HCT116 (cell line): ENCODE measurements around the gene QKI. TPM values are rescaled to one million over a fixed set of nuclear protein-coding genes. Genes with fewer than 3 reads are reported as not detected.

Source experiments
- ATAC-seq: fragments of 200-7000 bp; cut with Tn5 transposase; 2 replicates; pipeline ENCODE4 v1.9.1; 2020; ENCODE audit warnings: mild to moderate bottlenecking, moderate library complexity
- BruUV-seq: library from RNA; stranded (reverse); fragments of 400-500 nt; replicated peaks from 2 replicates; lab custom pipeline; 2021; lab: Mats Ljungman, UMichigan
- CTCF ChIA-PET: fragments of 300-600 bp; sonication (Branson Sonifier 250); formaldehyde crosslinking; loops from one replicate; lab custom pipeline; 2021; ENCODE audit warnings: antibody characterized with exemption; lab: Charles Lee
- POLR2A ChIA-PET: fragments of 300-600, 350-600 bp; sonication (Branson Sonifier 250); formaldehyde crosslinking; loops from one replicate; lab custom pipeline; 2021; ENCODE audit warnings: antibody characterized with exemption; lab: Charles Lee
- RAD21 ChIA-PET, 2 experiments: fragments of 300-600 bp; sonication (Branson Sonifier 250); formaldehyde crosslinking; loops; one replicate each; lab custom pipeline; 2023; ENCODE audit warnings: low total read pairs in 2 of 2; ENCODE audit not compliant: uncharacterized antibody in 2 of 2, unreplicated experiment in 2 of 2, low non-redundant PET in 1 of 2; lab: Charles Lee
- DNase-seq: peaks from one replicate; pipeline ENCODE4 v3.0.0-alpha.2; 2010; ENCODE audit warnings: low read depth, low spot score
- H2AFZ ChIP-seq: fragments of 200-600 bp; shearing (Covaris generic), sonication (generic); 2 replicates; pipeline ENCODE4 v1.6.1; 2017; ENCODE audit warnings: low read depth, mixed run types, mixed read lengths, antibody characterized with exemption, low read length; ENCODE audit not compliant: poor library complexity, severe bottlenecking
- H3K27ac ChIP-seq: 2 replicates; pipeline ENCODE4 v1.5.1; 2012; ENCODE audit warnings: low read depth, low read length
- H3K27me3 ChIP-seq: fragments of 200-600 bp; sonication (generic); 2 replicates; pipeline ENCODE4 v1.6.1; 2016; ENCODE audit warnings: mixed run types, low read length, mixed read lengths; ENCODE audit not compliant: insufficient read depth
- H3K36me3 ChIP-seq, 2 experiments: fragments of 200-500 bp in 1 of 2; fragments of 200-600 bp in 1 of 2; sonication (Bioruptor generic) in 1 of 2; sonication (generic) in 1 of 2; 2 replicates each; pipeline versions ENCODE4 v1.5.1 to v1.6.1; 2014 to 2016; ENCODE audit warnings: low read length in 2 of 2, inconsistent platforms in 1 of 2, mixed read lengths in 1 of 2, mixed run types in 1 of 2; ENCODE audit not compliant: insufficient read depth in 2 of 2, control insufficient read depth in 1 of 2
- H3K4me1 ChIP-seq, 2 experiments: fragments of 200-600 bp in 1 of 2; sonication (generic) in 1 of 2; 2 replicates each; pipeline versions ENCODE4 v1.5.1 to v1.6.1; 2012 to 2017; ENCODE audit warnings: low read length in 2 of 2, inconsistent platforms in 1 of 2, mild to moderate bottlenecking in 1 of 2, mixed read lengths in 1 of 2, mixed run types in 1 of 2, moderate library complexity in 1 of 2; ENCODE audit not compliant: insufficient read depth in 2 of 2, control insufficient read depth in 1 of 2
- H3K4me2 ChIP-seq: fragments of 200-600 bp; sonication (generic); 2 replicates; pipeline ENCODE4 v1.6.1; 2017; ENCODE audit warnings: mixed run types, low read length, mixed read lengths
- H3K4me3 ChIP-seq, 2 experiments: fragments of 200-600 bp in 1 of 2; sonication (generic) in 1 of 2; replicated peaks in 1 of 2; 2 replicates each; pipeline ENCODE4 v1.5.1; 2011 to 2016; ENCODE audit warnings: low read length in 2 of 2, control low read depth in 1 of 2, low read depth in 1 of 2, mild to moderate bottlenecking in 1 of 2, mixed read lengths in 1 of 2, mixed run types in 1 of 2
- H3K79me2 ChIP-seq: fragments of 200-600 bp; sonication (generic); 2 replicates; pipeline ENCODE4 v1.6.1; 2017; ENCODE audit warnings: mild to moderate bottlenecking, mixed run types, low read length, moderate library complexity, mixed read lengths; ENCODE audit not compliant: insufficient read depth
- H3K9ac ChIP-seq: fragments of 200-600 bp; sonication (generic); 2 replicates; pipeline ENCODE4 v1.6.1; 2016; ENCODE audit warnings: low read length, mixed read lengths
- H3K9me2 ChIP-seq: fragments of 200-600 bp; sonication (generic), shearing (Covaris generic); 2 replicates; pipeline ENCODE4 v1.6.1; 2017; ENCODE audit warnings: mixed run types, mild to moderate bottlenecking, moderate library complexity; ENCODE audit not compliant: insufficient read depth
- H3K9me3 ChIP-seq, 2 experiments: fragments of 200-500 bp in 1 of 2; fragments of 200-600 bp in 1 of 2; sonication (Bioruptor generic) in 1 of 2; sonication (generic) in 1 of 2; 2 replicates each; pipeline ENCODE4 v1.6.1; 2014 to 2017; ENCODE audit warnings: low read length in 2 of 2, mixed read lengths in 2 of 2, inconsistent platforms in 1 of 2, low read depth in 1 of 2, mild to moderate bottlenecking in 1 of 2, mixed run types in 1 of 2, moderate library complexity in 1 of 2; ENCODE audit not compliant: control insufficient read depth in 1 of 2, insufficient read depth in 1 of 2
- H4K20me1 ChIP-seq: fragments of 200-600 bp; sonication (generic), shearing (Covaris generic); 2 replicates; pipeline ENCODE4 v1.6.1; 2017; ENCODE audit warnings: mixed run types, mild to moderate bottlenecking, moderate library complexity; ENCODE audit not compliant: insufficient read depth
- CEBPB ChIP-seq: IDR thresholded peaks from 2 replicates; pipeline ENCODE4 v1.6.1; 2012; ENCODE audit warnings: low read depth
- FOSL1 ChIP-seq: IDR thresholded peaks from 2 replicates; pipeline ENCODE4 v1.6.1; 2012; ENCODE audit warnings: low read depth
- JUND ChIP-seq: IDR thresholded peaks from 2 replicates; pipeline ENCODE4 v1.6.1; 2012
- POLR2A ChIP-seq: IDR thresholded peaks from 2 replicates; pipeline ENCODE4 v1.7.0; 2011; ENCODE audit warnings: borderline replicate concordance; ENCODE audit not compliant: insufficient read depth, insufficient read length; ENCODE audit errors: extremely low read depth
- RAD21 ChIP-seq: IDR thresholded peaks from 2 replicates; pipeline ENCODE4 v1.6.1; 2012; ENCODE audit warnings: low read depth, mild to moderate bottlenecking
- ZFX ChIP-seq: fragments of 450-650 bp; IDR thresholded peaks from 2 replicates; pipeline ENCODE4 v1.6.1; 2017
- ZNF274 ChIP-seq: fragments of 200-500 bp; sonication (Bioruptor generic); IDR thresholded peaks from 2 replicates; pipeline ENCODE4 v1.6.1; 2014; ENCODE audit warnings: mild to moderate bottlenecking, low read depth, low read length, inconsistent platforms
- intact Hi-C: fragments of 100-400 bp; cut with micrococcal nuclease; formaldehyde crosslinking; loops from 2 replicates; pipeline ENCODE4 v1.10.0; 2022
- total RNA-seq: library from RNA; stranded (reverse); gene quantifications from one replicate; pipeline ENCODE4 v1.2.1, GENCODE V29; 2021; ENCODE audit not compliant: unreplicated experiment

Gene QKI
- total RNA-seq, 1 experiment from 2014 or later, result 35.3 TPM

GRCh38 chr6:163409712-163410111 lies 4.8 kb upstream of the QKI start (continued):
- TF ChIP-seq ZNF274, result no peak
- TF ChIP-seq, all 23 proteins: peak for 0

DNA sequence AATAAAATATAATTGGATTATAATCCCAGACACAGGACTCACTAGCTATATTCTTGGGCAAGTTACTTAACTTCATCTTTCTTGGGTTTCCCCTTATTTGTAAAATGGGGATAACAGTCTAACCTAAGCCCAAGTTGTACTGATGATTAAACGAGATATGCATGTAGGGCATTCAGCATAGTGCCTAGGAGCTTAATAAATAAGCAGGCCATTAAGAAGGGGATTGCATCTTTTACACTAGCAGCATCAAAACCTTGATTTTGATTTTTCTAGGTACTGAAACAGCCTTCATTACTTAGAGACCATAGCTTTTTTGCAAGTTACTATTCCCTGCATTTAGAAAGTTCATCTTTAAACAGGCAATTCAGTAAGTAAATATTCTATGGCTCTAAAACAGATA lies 2.2 kb upstream of the QKI start:
- intact Hi-C loops, result loop anchor here (5.0 kb wide), 1 partner anchor 695 kb away; no protein-coding TSS in a partner anchor
- ChIA-PET CTCF (no interaction called here), RAD21 (no interaction called here), POLR2A (no interaction called here)
- ATAC-seq, result no peak
- TF ChIP-seq CEBPB, result no peak
- no peaks in the 10 kb centered on the region for H3K9me2 ChIP-seq
- H2AFZ ChIP-seq, result no peak overlapping the region
- H4K20me1 ChIP-seq, result no peaks in the 10 kb centered on the region
- H3K4me3 ChIP-seq, result no peak overlapping the region
- H3K79me2 ChIP-seq, result peaks cover 18% of the 10 kb centered on the region
- DNase-seq, result no peak
- H3K4me1 ChIP-seq, result peaks cover 0 to 4% of the 10 kb centered on the region in 2 experiments; a peak in 2 of 4 replicates
- no peaks in the 10 kb centered on the region for H3K27me3 ChIP-seq
- no peaks in the 10 kb centered on the region for H3K36me3 ChIP-seq
- no TSS peak for BruUV-seq
- no peak overlapping the region for H3K9ac ChIP-seq
- no peak overlapping the region for H3K4me2 ChIP-seq
- H3K27ac ChIP-seq, result no peak overlapping the region
- peaks cover 0 to 8% of the 10 kb centered on the region in 2 experiments; a peak in 2 of 4 replicates for H3K9me3 ChIP-seq

DNA sequence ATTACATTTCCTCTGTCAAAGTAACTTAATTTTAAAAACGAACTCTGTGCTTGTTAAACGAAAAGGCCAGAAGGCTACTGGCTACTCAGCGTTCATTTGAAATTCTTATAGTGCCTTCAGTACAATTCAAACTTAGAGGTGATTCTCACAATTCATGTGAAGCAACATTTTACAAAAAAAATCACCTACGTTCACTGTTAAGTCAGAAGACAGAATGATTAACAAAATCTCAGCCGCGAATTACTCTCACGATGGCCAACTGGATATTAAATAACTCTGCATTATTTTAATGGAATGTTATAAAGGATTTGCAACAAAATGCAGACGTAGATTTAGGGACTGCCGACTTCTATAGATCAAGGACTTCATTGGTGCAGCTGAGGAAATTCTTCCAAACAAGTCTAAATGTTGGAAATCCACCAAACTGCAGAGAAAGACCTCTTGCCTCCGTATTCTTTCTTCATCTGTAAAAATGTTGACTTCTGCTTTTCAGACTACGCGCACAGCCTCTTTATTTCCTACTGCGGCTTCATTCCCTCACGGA lies 1.6 kb upstream of the QKI start:
- no peak overlapping the region for H3K27ac ChIP-seq
- H3K27me3 ChIP-seq, result no peaks in the 10 kb centered on the region
- no peaks in the 10 kb centered on the region for H4K20me1 ChIP-seq
- H3K9ac ChIP-seq, result no peak overlapping the region
- H3K9me3 ChIP-seq, result peaks cover 0 to 4% of the 10 kb centered on the region in 2 experiments; a peak in 2 of 4 replicates
- H3K79me2 ChIP-seq, result peaks cover 23% of the 10 kb centered on the region
- DNase-seq, result no peak
- intact Hi-C loops, result loop anchor here (5.0 kb wide), 1 partner anchor 694 kb away; no protein-coding TSS in a partner anchor
- H3K36me3 ChIP-seq, result no peaks in the 10 kb centered on the region
- no peak overlapping the region for H3K4me3 ChIP-seq
- ATAC-seq, result no peak
- no peak for TF ChIP-seq ZNF274
- TF ChIP-seq CEBPB, result no peak
- TF ChIP-seq FOSL1, result no peak
- TF ChIP-seq RAD21, result no peak
- TF ChIP-seq JUND, result no peak
- no peak for TF ChIP-seq ZFX
- no peak for TF ChIP-seq POLR2A
- POLR2A ChIA-PET, result no interaction called here
- TSS peak; percentile 87 for BruUV-seq
- no peak overlapping the region for H2AFZ ChIP-seq
- H3K4me2 ChIP-seq, result no peak overlapping the region
- H3K4me1 ChIP-seq, result peaks cover 3 to 4% of the 10 kb centered on the region in 2 experiments; a peak in 3 of 4 replicates
- no peaks in the 10 kb centered on the region for H3K9me2 ChIP-seq
- CTCF ChIA-PET, result no interaction called here
- RAD21 ChIA-PET, result no interaction called here
